Kidney epithelial cell (primary cell): Measurements from ENCODE around the gene SUN1. TPM values are rescaled to one million over a fixed set of nuclear protein-coding genes. Genes with fewer than 3 reads are reported as not detected.

Experiments
- DNase-seq: peaks from one replicate; pipeline ENCODE4 v3.0.0-alpha.2; 2010; ENCODE audit warnings: low read depth
- H3K27me3 ChIP-seq: 2 replicates; pipeline ENCODE4 v1.6.0; 2011; ENCODE audit warnings: low read length; ENCODE audit not compliant: control insufficient read depth, insufficient read depth
- H3K36me3 ChIP-seq: 2 replicates; pipeline ENCODE4 v1.5.1; 2011; ENCODE audit warnings: low read length; ENCODE audit not compliant: control insufficient read depth, insufficient read depth
- H3K4me3 ChIP-seq: 2 replicates; pipeline ENCODE4 v1.5.1; 2011; ENCODE audit warnings: low read depth, mild to moderate bottlenecking, control low read depth, low read length
- total RNA-seq: library from RNA; depleted of rRNA; stranded (reverse); fragments of >200 nt; gene quantifications from 2 replicates; pipeline ENCODE4 v1.2.3, GENCODE V29; 2015
- TF ChIP-seq, protein P1 (sequence below): IDR thresholded peaks from 2 replicates; pipeline ENCODE4 v1.5.1; 2011; ENCODE audit warnings: mild to moderate bottlenecking, moderate library complexity, low read length, control low read depth, inconsistent platforms; ENCODE audit not compliant: insufficient read depth, poor library complexity, severe bottlenecking

SUN1 gene
- total RNA-seq, 1 donor from 2014 or later, result 192 TPM

DNA sequence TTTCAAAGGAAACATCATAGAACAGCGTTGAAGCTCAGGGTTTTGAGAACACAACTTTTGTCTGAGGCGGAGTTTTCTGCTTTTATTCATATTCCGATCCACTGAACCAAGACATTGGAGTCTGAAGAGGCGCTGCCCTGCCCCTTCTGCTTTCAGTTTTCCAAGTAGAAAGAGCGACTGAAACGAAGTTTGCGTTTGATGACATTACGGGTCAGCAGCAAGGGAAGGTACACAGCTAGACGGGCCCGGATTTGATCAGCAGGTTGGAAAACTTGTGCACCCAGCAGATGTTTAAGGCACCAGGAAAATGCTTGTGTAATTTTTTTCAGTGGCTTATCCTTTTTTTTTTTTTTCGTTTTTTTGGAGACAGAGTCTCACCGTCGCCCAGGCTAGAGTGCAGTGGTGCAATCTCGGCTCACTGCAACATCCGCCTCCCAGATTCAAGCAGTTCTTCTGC is 720 bp downstream of the SUN1 start:
- H3K4me3 ChIP-seq, result no peak overlapping the region
- DNase-seq, result no peak
- H3K36me3 ChIP-seq, result no peaks in the 10 kb centered on the region
- H3K27me3 ChIP-seq, result no peaks in the 10 kb centered on the region
- TF ChIP-seq, protein P1, sequence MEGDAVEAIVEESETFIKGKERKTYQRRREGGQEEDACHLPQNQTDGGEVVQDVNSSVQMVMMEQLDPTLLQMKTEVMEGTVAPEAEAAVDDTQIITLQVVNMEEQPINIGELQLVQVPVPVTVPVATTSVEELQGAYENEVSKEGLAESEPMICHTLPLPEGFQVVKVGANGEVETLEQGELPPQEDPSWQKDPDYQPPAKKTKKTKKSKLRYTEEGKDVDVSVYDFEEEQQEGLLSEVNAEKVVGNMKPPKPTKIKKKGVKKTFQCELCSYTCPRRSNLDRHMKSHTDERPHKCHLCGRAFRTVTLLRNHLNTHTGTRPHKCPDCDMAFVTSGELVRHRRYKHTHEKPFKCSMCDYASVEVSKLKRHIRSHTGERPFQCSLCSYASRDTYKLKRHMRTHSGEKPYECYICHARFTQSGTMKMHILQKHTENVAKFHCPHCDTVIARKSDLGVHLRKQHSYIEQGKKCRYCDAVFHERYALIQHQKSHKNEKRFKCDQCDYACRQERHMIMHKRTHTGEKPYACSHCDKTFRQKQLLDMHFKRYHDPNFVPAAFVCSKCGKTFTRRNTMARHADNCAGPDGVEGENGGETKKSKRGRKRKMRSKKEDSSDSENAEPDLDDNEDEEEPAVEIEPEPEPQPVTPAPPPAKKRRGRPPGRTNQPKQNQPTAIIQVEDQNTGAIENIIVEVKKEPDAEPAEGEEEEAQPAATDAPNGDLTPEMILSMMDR, result no peak

DNA sequence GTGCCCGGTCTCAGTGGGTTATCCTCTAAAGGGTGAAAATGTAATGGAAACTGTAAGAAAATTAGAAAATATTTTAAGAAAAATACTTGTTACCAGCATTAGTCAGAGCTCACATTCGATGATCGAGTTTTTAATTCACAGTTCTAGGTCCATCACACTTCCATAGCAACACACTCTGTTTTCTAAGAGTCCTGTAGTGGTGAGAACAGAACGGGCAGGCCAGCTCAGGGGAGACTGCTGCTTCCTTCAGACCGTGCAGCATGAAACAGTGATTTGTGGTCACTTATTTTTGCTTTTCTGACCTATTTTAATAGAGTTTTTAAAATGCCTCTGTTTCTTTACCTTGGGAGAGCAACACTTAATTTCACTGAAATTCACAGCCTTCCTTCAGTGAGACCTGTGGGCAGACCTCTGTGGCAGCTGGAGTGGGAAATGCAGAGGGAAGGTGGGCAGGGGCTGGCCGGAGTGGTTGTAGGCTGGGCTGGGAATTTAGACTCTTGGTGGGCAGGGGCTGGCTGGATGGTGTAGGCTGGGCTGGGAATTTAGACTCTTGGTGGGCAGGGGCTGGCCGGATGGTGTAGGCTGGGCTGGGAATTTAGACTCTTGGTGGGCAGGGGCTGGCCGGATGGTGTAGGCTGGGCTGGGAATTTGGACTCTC is 1.5 kb downstream of the SUN1 start:
- Histone ChIP-seq H3K27me3 (no peaks in the 10 kb centered on the region), H3K36me3 (no peaks in the 10 kb centered on the region), H3K4me3 (no peak overlapping the region)
- TF ChIP-seq, protein P1, result no peak
- no peak for DNase-seq

DNA sequence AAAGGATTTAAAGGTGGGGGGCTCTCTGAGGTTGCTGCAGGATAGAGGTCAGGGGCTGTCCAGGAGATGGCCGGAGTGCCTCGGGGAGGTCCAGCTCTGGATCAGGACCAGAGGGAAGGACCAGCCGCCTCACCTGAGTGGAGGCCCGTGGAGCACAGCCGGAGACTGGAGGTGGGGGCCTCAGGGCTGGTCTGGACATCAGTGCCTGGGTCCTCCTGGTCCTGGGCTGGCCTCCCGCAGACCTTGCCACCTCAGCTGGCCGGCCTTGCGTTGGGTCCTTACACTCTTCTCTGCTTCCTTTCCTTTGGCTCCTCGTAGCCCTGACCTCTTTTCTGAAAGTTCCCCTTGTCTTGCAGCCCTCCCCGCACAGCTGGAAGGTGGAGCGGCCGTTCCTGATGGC is 2.0 kb downstream of the SUN1 start:
- DNase-seq, result no peak

DNA sequence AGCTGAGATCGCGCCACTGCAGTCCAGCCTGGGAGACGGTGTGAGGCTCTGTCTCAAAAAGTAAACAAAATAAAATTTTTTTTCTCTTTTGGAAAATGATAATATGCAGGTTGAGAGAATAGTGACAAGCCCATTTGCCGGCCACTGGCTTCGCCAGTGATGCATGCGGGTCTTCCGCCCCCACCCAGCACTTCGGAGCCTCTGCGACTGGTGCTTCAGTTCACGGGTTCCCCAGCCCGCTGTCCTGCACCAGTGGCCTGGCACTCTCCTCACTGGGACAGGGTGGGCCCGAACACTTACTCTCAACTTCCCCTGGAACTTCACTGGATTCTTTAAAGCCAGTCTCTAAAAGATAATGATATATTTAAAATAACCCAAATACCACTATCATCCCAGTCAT is 2.7 kb downstream of the SUN1 start:
- no peak for DNase-seq
- H3K4me3 ChIP-seq, result no peak overlapping the region
- no peaks in the 10 kb centered on the region for H3K27me3 ChIP-seq
- H3K36me3 ChIP-seq, result no peaks in the 10 kb centered on the region
- TF ChIP-seq, protein P1, result no peak

More for the DNA sequence above, 2.0 kb downstream of the SUN1 start:
- H3K4me3 ChIP-seq, result no peak overlapping the region
- TF ChIP-seq, protein P1, result no peak
- no peaks in the 10 kb centered on the region for H3K36me3 ChIP-seq
- H3K27me3 ChIP-seq, result no peaks in the 10 kb centered on the region

DNA sequence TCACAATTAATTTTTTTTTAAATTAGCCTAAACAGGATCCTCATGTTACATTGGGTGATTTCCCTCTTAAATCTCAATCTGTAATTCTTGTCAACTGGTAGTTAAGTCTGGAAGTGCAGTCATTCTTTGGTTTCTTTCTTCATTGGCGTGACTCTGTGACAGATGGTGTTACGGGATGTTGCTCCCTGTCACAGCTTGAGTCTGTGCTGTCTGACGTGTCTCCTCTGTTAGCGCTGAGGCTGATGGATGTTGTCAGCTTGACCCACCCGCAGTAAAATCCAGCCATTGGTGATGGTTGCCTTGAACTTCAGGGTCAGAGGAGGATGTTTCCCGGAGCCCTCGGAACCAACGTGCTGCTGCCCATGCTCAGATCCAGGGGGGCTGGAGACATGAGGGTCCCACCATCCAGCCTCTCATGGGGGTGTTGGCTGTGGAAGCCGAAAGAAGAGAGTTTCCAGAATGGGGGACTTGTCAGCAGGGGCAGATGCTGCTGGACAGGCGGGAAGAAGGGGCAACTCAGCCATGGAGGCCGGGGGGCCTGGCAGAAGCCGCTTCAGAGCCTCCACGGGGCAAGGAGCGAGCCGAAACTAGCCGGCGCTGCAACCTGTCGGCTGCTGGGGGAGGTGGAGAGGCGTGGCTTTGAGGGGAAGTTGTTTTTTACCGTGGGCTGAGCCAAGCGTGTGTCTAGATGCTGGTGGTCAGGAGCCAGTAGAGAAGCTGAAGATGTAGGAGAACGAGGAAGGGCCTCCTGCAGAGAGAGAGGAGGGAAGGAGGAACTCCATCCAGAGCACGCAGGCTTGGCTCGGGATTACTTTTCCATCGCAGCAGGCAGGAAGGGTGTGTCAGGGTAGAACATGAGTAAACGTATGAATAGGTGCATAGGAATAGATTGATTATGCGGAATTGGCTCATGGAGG is 3.5 kb downstream of the SUN1 start:
- H3K36me3 ChIP-seq, result no peaks in the 10 kb centered on the region
- TF ChIP-seq, protein P1, result no peak
- DNase-seq, result no peak
- no peak overlapping the region for H3K4me3 ChIP-seq
- no peaks in the 10 kb centered on the region for H3K27me3 ChIP-seq
